Caki2 (cell line): ENCODE measurements around the gene DGUOK. TPM values are rescaled to one million over a fixed set of nuclear protein-coding genes. Genes with fewer than 3 reads are reported as not detected.
A peak's percentile ranks its signal among the peaks of the same experiment; 100 is the strongest.

Experiments
- DNase-seq: peaks from one replicate; pipeline ENCODE4 v3.0.0-alpha.2; 2015; ENCODE audit warnings: low read depth
- in situ Hi-C: cut with HindIII; loops from 2 replicates; pipeline ENCODE4 v1.10.0; 2016; ENCODE audit warnings: low sequenced_read_pairs, low pct_unique_long_range_greater_than_20kb, mixed read lengths
- total RNA-seq: library from RNA; depleted of rRNA; stranded (reverse); fragments of >200 nt; shearing (Covaris generic); gene quantifications from 2 replicates; pipeline ENCODE4 v1.2.3, GENCODE V29; 2014; ENCODE audit warnings: low replicate concordance

The DGUOK gene
- total RNA-seq, 1 experiment from 2014 or later: 54.4 TPM

DNA sequence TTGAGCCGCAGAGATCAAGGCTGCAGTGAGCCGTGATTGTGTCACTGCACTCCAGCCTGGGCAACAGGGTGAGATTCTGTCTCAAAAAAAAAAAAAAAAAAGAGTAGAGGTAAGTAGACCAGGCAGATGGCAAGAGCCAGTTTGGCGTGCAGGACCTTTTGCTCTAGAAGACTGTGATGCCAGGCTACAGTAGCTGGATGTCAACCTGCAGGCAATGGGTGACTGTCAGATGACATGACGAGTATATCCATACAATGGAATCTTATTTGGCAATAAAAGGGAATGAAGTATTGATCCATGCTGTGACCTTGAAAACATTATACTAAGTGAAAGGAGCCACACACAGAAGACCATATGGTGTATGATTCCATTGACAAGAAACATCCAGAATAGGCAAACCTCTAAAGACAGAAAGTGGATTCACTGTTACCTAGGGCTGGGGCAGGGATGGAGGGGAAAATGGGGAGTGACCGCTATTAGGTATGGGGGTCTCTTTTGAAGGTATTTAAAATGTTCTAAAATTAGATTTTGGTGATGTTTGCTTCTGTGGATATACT is 11.2 kb upstream of the DGUOK start:
- in situ Hi-C loops: no loop called here
- no peak for DNase-seq

DNA sequence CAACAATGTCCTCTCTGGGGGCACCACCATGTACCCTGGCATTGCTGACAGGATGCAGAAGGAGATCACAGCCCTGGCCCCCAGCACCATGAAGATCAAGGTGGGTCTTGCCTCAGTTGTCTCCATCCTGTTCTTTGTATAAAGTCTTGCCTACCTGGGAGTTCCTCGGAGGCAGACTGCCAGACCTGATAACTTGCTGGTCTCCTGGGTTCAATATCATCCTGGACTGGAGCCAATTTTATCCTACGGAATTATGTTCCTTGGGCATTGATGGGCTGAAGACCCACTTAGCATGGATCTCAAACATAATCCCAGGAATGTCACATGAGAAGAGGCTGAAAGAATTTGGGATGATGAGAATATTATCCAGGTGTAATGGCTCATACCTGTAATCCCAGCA is 10.0 kb upstream of the DGUOK start:
- in situ Hi-C loops: no loop called here
- DNase-seq: no peak

- no peak for DNase-seq
- in situ Hi-C loops: no loop called here
Measured at GRCh38 chr2:73917296-73917695, 9.4 kb upstream of the DGUOK start.

DNA sequence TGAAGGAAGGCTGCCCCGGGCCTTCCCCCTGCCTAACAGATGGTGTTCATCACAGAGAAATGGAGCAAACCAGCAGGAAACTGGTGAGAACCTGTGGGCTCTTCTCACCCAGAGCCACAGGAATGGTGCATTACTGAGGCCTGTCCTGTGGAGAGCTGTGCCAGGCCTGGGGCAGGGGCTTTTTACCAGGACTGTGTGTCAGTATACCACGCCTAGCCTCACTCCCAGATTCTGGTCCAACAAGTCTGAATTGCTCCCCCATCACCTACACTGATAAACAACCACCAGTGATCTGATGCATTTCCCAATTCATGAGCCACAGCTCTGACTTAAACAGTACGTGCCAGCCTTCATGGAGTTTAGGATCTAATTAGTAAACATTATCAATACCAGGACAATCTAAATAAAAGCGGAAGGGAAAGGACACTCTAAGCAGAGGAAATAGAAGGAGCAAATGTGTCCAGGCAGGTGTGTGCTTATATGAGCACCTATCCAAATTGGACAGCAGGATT is 8.9 kb upstream of the DGUOK start:
- in situ Hi-C loops: no loop called here

DNA sequence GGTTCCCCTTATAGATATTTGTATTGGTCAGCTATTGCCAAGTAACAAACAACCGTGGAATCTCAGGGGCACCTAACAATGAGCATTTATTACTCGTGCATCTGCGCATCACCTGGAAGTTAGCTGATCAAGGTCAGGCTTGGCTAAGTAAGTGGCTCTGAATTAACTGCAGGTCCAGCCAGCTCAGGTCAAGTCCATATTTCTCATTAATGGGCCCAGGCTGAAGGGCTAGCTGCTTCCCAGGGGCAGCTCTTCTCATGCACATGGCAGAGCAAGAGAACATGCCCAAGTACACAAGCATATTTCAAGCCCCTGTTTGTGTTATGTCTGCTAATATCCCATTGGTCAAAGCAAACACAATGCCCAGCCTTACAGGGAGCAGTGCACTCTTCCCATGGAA is 7.8 kb upstream of the DGUOK start:
- in situ Hi-C loops: no loop called here
- DNase-seq: no peak

More for the DNA sequence above, 8.9 kb upstream of the DGUOK start:
- DNase-seq: no peak

GRCh38 chr2:73919596-73920228 is 7.0 kb upstream of the DGUOK start:
- in situ Hi-C loops: no loop called here
- DNase-seq: no peak

DNA sequence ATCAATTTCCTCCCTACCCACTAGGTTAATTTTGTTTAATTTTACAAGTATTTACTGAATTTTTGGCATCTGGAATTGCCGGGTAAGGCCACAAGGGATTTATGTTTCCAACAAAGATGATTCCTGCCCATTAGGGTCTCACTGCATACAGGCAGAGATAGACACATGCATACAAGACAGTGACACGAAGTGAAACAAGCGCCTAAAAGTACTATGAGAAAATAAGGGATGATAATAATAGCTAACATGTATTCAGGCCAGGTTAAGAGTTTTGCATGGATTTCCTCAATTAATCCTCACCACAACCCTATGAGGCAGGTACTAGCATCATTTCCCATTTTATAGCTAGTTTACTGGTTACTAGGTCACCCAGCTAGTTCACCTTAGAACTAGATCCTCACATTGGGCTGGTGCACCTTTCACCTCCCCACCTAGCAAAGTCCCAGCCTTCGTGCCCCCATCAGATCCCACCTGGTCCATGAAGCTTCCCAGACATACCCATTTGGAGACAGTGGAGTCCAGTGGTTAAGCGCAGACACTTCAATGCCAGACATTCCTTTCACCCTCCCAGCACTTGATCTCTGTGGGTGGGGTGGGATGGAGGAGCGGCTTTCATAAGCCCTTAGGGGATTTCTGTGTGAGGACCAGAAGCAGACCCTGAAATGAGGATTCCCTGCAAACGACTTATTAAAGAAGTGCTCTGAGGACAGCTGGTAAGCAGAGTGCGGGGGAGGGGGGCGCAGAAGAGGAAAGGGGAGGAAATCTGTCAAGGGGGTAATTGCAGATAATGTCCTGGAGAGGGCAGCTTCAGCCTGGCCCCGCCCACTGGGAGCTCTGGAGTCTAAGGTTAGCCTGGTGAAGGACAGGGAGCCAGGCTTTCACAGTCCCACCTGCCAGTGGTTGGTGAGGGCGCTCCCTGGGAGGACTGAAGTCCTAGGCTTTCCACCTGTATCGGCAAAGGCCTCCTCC is 5.8 kb upstream of the DGUOK start:
- DNase-seq: no peak
- in situ Hi-C loops: no loop called here

GRCh38 chr2:73921581-73921980 is 5.1 kb upstream of the DGUOK start:
- in situ Hi-C loops: no loop called here
- no peak for DNase-seq

GRCh38 chr2:73922681-73923080 is 4.0 kb upstream of the DGUOK start:
- DNase-seq: no peak
- in situ Hi-C loops: no loop called here

- DNase-seq: peak; percentile 85
- in situ Hi-C loops: no loop called here
Measured at GRCh38 chr2:73925033-73925704, 1.5 kb upstream of the DGUOK start.

GRCh38 chr2:73925853-73926492 is 707 bp upstream of the DGUOK start:
- peak; percentile 62 for DNase-seq
- in situ Hi-C loops: no loop called here

- in situ Hi-C loops: no loop called here
- no peak for DNase-seq
Measured at GRCh38 chr2:73927344-73927743, 664 bp downstream of the DGUOK start.

- in situ Hi-C loops: no loop called here
- DNase-seq: no peak
Measured at GRCh38 chr2:73928963-73929347, 2.3 kb downstream of the DGUOK start.

GRCh38 chr2:73930386-73930785 is 3.7 kb downstream of the DGUOK start:
- in situ Hi-C loops: no loop called here
- no peak for DNase-seq

DNA sequence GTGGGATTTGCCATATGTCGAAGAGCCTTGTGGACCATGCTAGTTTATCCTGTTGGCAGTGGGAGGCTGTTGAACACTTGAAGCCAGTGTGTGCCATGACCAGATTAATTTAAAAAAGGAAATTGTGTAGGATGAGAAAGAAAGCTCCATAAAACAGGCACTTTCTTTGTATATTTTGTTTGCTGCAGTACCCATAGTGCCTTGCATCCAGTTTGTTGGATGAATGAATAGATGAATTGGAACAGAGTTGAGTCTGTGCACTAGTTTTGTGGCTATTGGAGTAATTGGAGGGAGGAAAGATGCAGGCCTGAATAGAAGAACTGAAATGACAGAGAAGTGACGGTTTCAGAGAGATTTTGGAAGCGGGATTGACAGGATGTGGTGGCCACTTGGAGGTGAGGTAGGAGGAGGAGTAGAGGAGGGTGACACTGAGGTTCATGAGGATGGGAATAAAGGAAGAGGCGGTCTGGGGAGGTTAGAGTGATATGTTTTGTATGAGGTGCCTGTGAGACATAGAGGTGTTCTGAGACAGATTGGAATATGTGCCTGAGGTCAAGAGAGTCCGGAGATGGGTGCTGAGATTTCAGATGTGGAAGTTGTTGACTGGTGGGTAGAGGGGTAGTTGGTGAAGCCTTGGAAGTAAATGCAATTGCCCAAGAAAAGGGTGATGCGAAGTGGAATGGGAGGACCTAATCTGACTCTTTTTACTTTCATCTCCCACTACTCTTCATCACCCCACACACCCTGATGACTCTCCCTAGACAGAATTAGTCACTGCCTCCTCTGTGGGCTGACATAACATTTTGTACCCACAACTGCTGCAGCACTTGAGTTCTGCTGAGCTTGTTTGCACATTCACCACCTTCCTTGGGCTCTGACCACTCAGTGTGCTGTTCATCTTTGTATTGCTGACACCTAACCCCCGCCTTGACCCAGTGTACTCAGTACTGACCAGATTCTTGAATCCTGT is 5.1 kb downstream of the DGUOK start:
- DNase-seq: no peak
- in situ Hi-C loops: no loop called here

DNA sequence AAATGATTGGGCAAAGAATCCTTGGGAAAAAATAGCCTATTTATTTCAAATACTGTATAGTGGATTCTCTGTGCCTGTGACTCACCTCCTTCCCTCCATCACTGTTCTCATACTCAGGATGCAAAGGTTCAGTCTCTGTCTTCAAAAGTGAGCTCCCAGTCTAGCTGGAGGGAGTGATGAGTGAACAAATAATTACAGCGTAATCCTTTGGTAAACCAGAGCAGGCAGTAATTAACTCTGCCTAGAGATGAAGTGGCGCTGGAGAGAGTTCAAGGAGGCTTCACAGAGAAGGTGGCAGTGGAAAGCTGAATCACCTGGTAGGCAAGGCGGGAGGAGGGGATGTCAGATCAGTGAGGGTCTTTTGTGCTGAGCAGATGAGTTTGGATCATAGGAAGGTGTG is 6.5 kb downstream of the DGUOK start:
- in situ Hi-C loops: no loop called here
- no peak for DNase-seq

DNA sequence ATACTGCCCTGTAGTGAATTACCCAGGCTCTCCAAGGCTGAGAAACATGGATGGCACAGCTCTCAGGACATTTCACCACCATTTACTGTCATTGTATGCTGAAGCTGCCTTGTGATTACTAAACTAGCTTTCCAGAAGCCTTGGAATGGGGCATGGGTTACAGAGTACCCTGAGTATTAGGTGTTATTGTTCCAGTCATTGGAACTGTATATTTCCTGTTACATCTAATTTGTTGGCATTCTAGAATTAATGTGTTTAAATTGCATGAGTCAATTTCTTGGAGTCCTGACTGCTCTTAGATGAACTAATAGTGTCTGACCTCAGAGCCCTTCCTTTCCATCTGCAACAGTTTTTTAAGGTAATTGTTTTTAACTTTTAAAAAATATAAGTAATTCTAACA is 9.0 kb downstream of the DGUOK start:
- DNase-seq: no peak
- in situ Hi-C loops: no loop called here
